Measurements from ENCODE around the gene COL8A2.

DNA sequence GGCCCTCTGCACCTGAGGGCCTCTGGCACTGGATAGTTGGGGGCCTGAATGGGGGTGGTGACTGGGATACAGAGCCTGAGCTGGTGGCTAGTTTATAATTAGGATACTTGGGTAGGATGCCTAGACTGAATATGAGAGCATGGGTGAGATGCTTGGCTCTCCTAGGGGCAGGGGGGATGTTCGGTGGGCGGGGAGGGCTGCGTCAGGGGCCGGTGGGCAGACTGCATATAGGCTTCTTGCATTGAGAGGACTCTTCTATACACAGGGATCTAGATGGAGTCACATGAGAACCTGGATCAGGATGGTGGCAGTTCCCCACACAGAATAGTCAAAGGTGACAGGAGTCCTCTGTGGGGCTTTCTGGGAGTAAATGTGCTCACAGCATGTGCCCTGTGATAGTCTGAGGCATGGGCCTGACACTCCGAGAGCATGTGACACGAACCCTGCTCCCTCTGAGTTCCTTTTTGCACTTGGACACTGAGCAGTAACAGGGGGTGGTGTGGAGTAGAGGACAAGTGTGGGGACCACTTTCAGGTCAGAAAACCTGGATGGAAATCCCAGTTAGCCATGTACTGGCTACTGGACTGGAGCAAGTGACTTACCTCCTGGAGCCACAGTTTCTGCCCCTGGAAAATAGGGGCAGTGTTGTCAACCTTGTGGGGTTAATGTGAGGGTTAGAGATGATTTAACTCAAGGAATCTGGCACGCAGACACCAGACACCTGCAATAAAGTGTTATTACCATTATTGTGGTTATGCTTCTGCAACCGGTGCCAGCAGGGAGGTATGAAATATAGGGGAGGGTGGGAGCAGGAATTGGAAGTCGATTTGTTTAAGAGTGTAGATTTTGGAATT lies 33.2 kb upstream of the COL8A2 start:
- TF ChIP-seq EZH2 (IDR thresholded peaks at IDR 0.05; ENCODE audit: insufficient read depth, poor library complexity, severe bottlenecking): no peak
- TF ChIP-seq EZH2phosphoT487 (IDR thresholded peaks at IDR 0.05; ENCODE audit: insufficient read depth, low read depth): no peak
